ENCODE results near the gene EPB41L4B. TPM values are rescaled to one million over a fixed set of nuclear protein-coding genes. Genes with fewer than 3 reads are reported as not detected.

EPB41L4B gene
- total and polyA plus RNA-seq, 2 of the 4 experiments (the other 2 are of a cell fraction), result 0.36 to 0.54 TPM

DNA sequence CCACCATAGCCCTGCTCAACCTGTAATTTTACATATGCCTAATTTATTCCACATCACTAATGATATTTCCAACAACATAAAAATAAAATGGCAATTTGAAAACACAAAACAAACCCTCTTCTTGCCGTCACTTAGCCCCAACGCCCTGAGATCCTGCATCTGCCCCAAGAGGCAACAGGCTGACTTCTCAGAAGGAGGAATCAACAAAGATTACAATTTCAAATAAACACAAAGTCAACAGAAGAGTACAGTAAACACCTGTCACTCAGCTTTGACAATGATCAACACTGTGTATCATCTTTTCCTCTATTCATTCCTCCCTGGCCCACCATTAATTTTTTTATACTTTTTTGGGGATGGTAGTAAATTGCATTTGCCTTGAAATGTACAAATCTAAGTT lies 19.8 kb downstream of the EPB41L4B start:
- no peak overlapping the region for H2AFZ ChIP-seq (replicated peaks; ENCODE audit: low read length, poor library complexity)
- POLR2A ChIA-PET (ENCODE audit: unreplicated experiment), result no interaction called here
- CTCF ChIA-PET, result interaction anchor here (1.0 kb wide), 1 partner anchor 9 kb away, joined by 3 read pairs; no protein-coding TSS in a partner anchor
- no peak overlapping the region for H3K14ac ChIP-seq (replicated peaks; ENCODE audit: low read depth, low read length)
- no peak overlapping the region for H2BK15ac ChIP-seq (ENCODE audit: low read depth, low read length)
- in situ Hi-C loops (cut with MboI; ENCODE audit: low sequenced_read_pairs), result loop anchor here (25.0 kb wide), 2 partner anchors 114 to 239 kb away; no protein-coding TSS in a partner anchor
- H2AK5ac ChIP-seq (ENCODE audit: low read depth, low read length), result no peak overlapping the region
- TF ChIP-seq RFX5 (IDR thresholded peaks at IDR 0.05; ENCODE audit: low read depth, low read length) (no peak), MXI1 (IDR thresholded peaks at IDR 0.05; ENCODE audit: borderline replicate concordance, low read depth, low read length) (no peak), BHLHE40 (IDR thresholded peaks at IDR 0.05; ENCODE audit: low read depth, low read length) (no peak), MAZ (IDR thresholded peaks at IDR 0.05; ENCODE audit: borderline replicate concordance, low read depth, low read length) (no peak)
- H3K9me1 ChIP-seq (ENCODE audit: insufficient read depth, low read length), result no peaks in the 10 kb centered on the region
- H2BK5ac ChIP-seq (ENCODE audit: low read depth, low read length, poor library complexity, severe bottlenecking), result no peak overlapping the region
- no peak overlapping the region for H3K4ac ChIP-seq (ENCODE audit: low read depth, low read length)
- H3K56ac ChIP-seq (ENCODE audit: extremely low read depth, insufficient read depth, low read length), result no peak overlapping the region
- BruUV-seq (replicated peaks), result no TSS peak
- ATAC-seq (ENCODE audit: low read depth) (no peak), DNase-seq (no peak)
- H3K79me1 ChIP-seq (ENCODE audit: low read depth in 1 of 2, low read length in 2 of 2), result no peaks in the 10 kb centered on the region
- no peak overlapping the region for H3K4me2 ChIP-seq (ENCODE audit: low read depth, low read length)
- no peak overlapping the region for H3K4me3 ChIP-seq (ENCODE audit: insufficient read depth, low read depth, low read length)
- no peak overlapping the region for H2BK120ac ChIP-seq (ENCODE audit: low read depth, low read length)
- H3K27ac ChIP-seq (ENCODE audit: insufficient read depth, low read length), result no peak overlapping the region
- H4K5ac ChIP-seq (ENCODE audit: low read depth, low read length), result no peak overlapping the region
- H3K4me1 ChIP-seq (ENCODE audit: control insufficient read depth, insufficient read depth, low read length), result no peaks in the 10 kb centered on the region
- H3K36me3 ChIP-seq (ENCODE audit: control insufficient read depth, insufficient read depth, low read length), result no peaks in the 10 kb centered on the region
- no peaks in the 10 kb centered on the region for H4K20me1 ChIP-seq (ENCODE audit: insufficient read depth, low read length)
- H3K9me3 ChIP-seq (ENCODE audit: control insufficient read depth, insufficient read depth, low read length), result no peaks in the 10 kb centered on the region
- intact Hi-C loops (cut with micrococcal nuclease), result no loop called here
- H2BK20ac ChIP-seq (ENCODE audit: low read depth, low read length), result no peak overlapping the region
- no peak overlapping the region for H4K91ac ChIP-seq (ENCODE audit: insufficient read depth, low read depth, low read length)
- no peak overlapping the region for H2AK9ac ChIP-seq (replicated peaks; ENCODE audit: low read depth, low read length, poor library complexity)
- dilution Hi-C loops (cut with HindIII; ENCODE audit: low sequenced_read_pairs, unreplicated experiment), result no loop called here
- no peak overlapping the region for H3K9ac ChIP-seq (ENCODE audit: low read depth, low read length)
- H4K8ac ChIP-seq (ENCODE audit: low read depth in 2 of 2, low read length in 2 of 2), result no peak overlapping the region
- no peak overlapping the region for H3K18ac ChIP-seq (ENCODE audit: low read depth, low read length)
- H3K23ac ChIP-seq (ENCODE audit: low read depth, low read length), result no peak overlapping the region
- 17% methylated on average over 1 of the region's 2 CpGs; no CpG with 5 or more reads in 1 of the 2 experiments for WGBS, 2 experiments (ENCODE audit: extremely low coverage in 2 of 2, insufficient read length in 1 of 2)
- H3K27me3 ChIP-seq (ENCODE audit: control insufficient read depth, insufficient read depth, low read length), result peaks cover 28% of the 10 kb centered on the region

Data from IMR-90 (cell line).